Peyer's patch (tissue), 4 donors: ENCODE data around the gene ALOX15B. TPM values are rescaled to one million over a fixed set of nuclear protein-coding genes. Genes with fewer than 3 reads are reported as not detected.
A peak's percentile ranks its signal among the peaks of the same experiment; 100 is the strongest.

ENCODE experiments used
- DNase-seq, 3 donors: peaks; one replicate each; pipeline ENCODE4 v3.0.0-alpha.2; 2017 to 2019
- H3K27ac ChIP-seq, 4 donors: fragments of 200-600 bp; sonication (generic); one replicate each; pipeline ENCODE4 v1.5.1; 2016 to 2019
- H3K27me3 ChIP-seq, 2 donors: fragments of 200-600 bp; sonication (generic); one replicate each; pipeline ENCODE4 v1.5.1; 2019
- H3K36me3 ChIP-seq, 3 donors: fragments of 200-600 bp; sonication (generic); one replicate each; pipeline ENCODE4 v1.5.1; 2016 to 2019
- H3K4me1 ChIP-seq, 4 donors: fragments of 200-600 bp; sonication (generic); one replicate each; pipeline ENCODE4 v1.5.1; 2016 to 2019
- H3K4me3 ChIP-seq, 4 donors: fragments of 200-600 bp; sonication (generic); 1 replicate in 3 of 4; 2 replicates in 1 of 4; pipeline ENCODE4 v1.5.1; 2016 to 2019; ENCODE audit warnings: mild to moderate bottlenecking in 1 of 4
- H3K9me3 ChIP-seq, 4 donors: fragments of 200-600 bp; sonication (generic); one replicate each; pipeline ENCODE4 v1.5.1; 2016 to 2019; ENCODE audit warnings: mild to moderate bottlenecking in 1 of 4
- POLR2A ChIP-seq, 2 donors: fragments of 450-650 bp; IDR thresholded peaks; one replicate each; pipeline ENCODE4 v1.5.1; 2017; ENCODE audit warnings: antibody characterized with exemption in 2 of 2, mild to moderate bottlenecking in 2 of 2, moderate library complexity in 2 of 2
- total RNA-seq, 4 donors: library from RNA; depleted of rRNA; stranded (reverse); fragments of >200 nt; gene quantifications; one replicate each; pipeline ENCODE4 v1.1.0, GENCODE V29; 2016
- TF ChIP-seq, protein P1 (sequence below), 6 experiments: fragments of 450-650 bp in 4 of 6; fragments of 200-600 bp in 2 of 6; sonication (generic) in 1 of 6; IDR thresholded peaks; one replicate each; pipeline ENCODE4 v1.5.1; 2017 to 2019; ENCODE audit warnings: antibody characterized with exemption in 6 of 6, mild to moderate bottlenecking in 3 of 6, moderate library complexity in 1 of 6

Gene ALOX15B
- total RNA-seq, 4 donors from 2014 or later = 0.70 to 4.1 (median 2.1) TPM

- Histone ChIP-seq H3K27ac (no peak overlapping the region), H3K36me3 (no peaks in the 10 kb centered on the region), H3K27me3 (peaks cover 0 to 6% of the 10 kb centered on the region in 2 donors), H3K4me3 (peak overlapping the region; percentile 22 to 54 (median 38)), H3K4me1 (peaks cover 0 to 18% (median 4%) of the 10 kb centered on the region in 4 donors), H3K9me3 (no peaks in the 10 kb centered on the region)
- TF ChIP-seq POLR2A (IDR thresholded peaks at IDR 0.05) = no peak
- TF ChIP-seq, protein P1, sequence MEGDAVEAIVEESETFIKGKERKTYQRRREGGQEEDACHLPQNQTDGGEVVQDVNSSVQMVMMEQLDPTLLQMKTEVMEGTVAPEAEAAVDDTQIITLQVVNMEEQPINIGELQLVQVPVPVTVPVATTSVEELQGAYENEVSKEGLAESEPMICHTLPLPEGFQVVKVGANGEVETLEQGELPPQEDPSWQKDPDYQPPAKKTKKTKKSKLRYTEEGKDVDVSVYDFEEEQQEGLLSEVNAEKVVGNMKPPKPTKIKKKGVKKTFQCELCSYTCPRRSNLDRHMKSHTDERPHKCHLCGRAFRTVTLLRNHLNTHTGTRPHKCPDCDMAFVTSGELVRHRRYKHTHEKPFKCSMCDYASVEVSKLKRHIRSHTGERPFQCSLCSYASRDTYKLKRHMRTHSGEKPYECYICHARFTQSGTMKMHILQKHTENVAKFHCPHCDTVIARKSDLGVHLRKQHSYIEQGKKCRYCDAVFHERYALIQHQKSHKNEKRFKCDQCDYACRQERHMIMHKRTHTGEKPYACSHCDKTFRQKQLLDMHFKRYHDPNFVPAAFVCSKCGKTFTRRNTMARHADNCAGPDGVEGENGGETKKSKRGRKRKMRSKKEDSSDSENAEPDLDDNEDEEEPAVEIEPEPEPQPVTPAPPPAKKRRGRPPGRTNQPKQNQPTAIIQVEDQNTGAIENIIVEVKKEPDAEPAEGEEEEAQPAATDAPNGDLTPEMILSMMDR (IDR thresholded peaks at IDR 0.05) = no peak
- no peak for DNase-seq
These were observed 22.8 kb upstream of the ALOX15B start for GRCh38 chr17:8015957-8016631.

DNA sequence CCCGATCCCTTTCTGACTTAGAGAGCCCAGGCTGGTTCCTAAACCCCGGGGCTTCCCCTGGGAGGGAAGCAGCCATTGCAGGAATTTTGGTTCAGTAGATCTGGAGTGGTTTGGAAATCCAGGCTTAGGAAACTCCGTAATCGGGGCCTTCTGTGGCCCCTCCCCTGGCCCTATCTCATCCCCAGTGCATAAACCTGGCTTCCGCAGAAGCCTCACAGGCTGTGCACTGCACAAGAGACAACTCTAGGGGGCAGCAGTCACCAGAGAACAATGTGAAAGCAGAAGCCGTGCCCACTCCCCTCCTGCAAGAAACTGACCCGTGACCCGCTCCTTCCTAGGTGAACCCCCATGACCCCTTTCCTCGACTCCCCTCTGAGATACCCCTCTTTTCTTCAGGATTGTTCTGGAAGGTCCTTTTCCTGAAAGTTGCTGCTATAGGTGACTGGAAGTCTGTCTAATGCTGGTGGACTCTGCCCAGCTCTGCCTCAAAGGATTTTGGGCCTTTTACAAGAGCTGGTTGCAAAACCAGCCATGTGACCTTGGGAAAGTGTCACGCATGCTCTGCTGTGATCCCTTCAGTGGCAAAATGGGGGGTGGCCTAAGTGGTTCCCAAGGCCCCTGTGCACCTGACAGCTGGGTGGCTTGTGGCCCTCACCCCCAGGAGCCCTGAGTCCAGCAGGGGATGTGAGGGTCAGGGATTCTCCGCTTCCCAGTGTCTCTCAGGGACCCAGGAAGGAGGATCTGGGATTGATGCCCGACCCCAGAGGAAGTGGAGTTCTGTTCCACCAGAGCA, 22.0 kb upstream of the ALOX15B start:
- peak overlapping the region in 1 of 4 donors; percentile 25 for H3K27ac ChIP-seq

GRCh38 chr17:8018436-8018835, 20.4 kb upstream of the ALOX15B start:
- H3K4me3 ChIP-seq = no peak overlapping the region
- TF ChIP-seq POLR2A (IDR thresholded peaks at IDR 0.05) = no peak
- peaks cover 0 to 18% (median 4%) of the 10 kb centered on the region in 4 donors for H3K4me1 ChIP-seq
- H3K27me3 ChIP-seq = peaks cover 0 to 6% of the 10 kb centered on the region in 2 donors
- H3K36me3 ChIP-seq = no peaks in the 10 kb centered on the region
- no peak for DNase-seq
- no peaks in the 10 kb centered on the region for H3K9me3 ChIP-seq
- H3K27ac ChIP-seq = no peak overlapping the region

More for the DNA sequence above, 22.0 kb upstream of the ALOX15B start:
- peak overlapping the region; percentile 22 to 54 (median 38) for H3K4me3 ChIP-seq
- H3K27me3 ChIP-seq = peaks cover 0 to 6% of the 10 kb centered on the region in 2 donors
- H3K4me1 ChIP-seq = peaks cover 0 to 18% (median 4%) of the 10 kb centered on the region in 4 donors
- no peaks in the 10 kb centered on the region for H3K9me3 ChIP-seq
- H3K36me3 ChIP-seq = no peaks in the 10 kb centered on the region
- DNase-seq = peak in 2 of 3 donors; percentile 29 to 72
- TF ChIP-seq, protein P1 (IDR thresholded peaks at IDR 0.05) = peak in 4 of 6 experiments; percentile 45 to 61 (median 58)
- no peak for TF ChIP-seq POLR2A (IDR thresholded peaks at IDR 0.05)

DNA sequence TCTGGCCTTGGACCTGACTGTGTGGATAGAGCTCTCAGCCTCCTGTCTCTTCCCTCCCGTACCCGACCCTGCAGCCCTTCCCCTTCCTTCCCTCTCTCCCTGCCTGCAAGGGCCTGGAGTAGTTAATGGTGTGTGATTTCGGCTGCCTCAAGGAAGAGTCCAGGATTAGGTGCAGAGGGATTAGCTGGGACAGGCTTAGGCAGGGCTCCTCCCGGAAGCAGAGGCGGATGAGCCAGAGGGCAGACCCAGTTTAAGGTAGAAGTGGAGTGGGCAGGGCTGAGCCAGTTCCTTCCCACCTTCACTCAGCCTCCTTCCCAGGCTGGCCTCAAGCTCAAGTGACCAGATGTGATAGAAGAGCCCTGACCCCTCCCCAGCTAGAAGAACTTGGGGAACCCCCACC, 19.7 kb upstream of the ALOX15B start:
- H3K27ac ChIP-seq = no peak overlapping the region
- TF ChIP-seq, protein P1 (IDR thresholded peaks at IDR 0.05) = no peak
- TF ChIP-seq POLR2A (IDR thresholded peaks at IDR 0.05) = no peak
- H3K9me3 ChIP-seq = no peaks in the 10 kb centered on the region
- H3K36me3 ChIP-seq = no peaks in the 10 kb centered on the region
- DNase-seq = no peak
- peaks cover 0 to 6% of the 10 kb centered on the region in 2 donors for H3K27me3 ChIP-seq
- no peak overlapping the region for H3K4me3 ChIP-seq
- peaks cover 0 to 18% (median 4%) of the 10 kb centered on the region in 4 donors for H3K4me1 ChIP-seq

- Histone ChIP-seq H3K4me3 (no peak overlapping the region), H3K4me1 (peaks cover 0 to 18% (median 4%) of the 10 kb centered on the region in 4 donors), H3K36me3 (no peaks in the 10 kb centered on the region), H3K9me3 (no peaks in the 10 kb centered on the region), H3K27ac (no peak overlapping the region), H3K27me3 (peaks cover 0 to 6% of the 10 kb centered on the region in 2 donors)
- DNase-seq = no peak
- no peak for TF ChIP-seq POLR2A (IDR thresholded peaks at IDR 0.05)
- TF ChIP-seq, protein P1 (IDR thresholded peaks at IDR 0.05) = no peak
These were observed 18.9 kb upstream of the ALOX15B start for GRCh38 chr17:8019665-8020650.
